Vagina (tissue), 2 donors: ENCODE results near the gene FAM53B. TPM values are rescaled to one million over a fixed set of nuclear protein-coding genes. Genes with fewer than 3 reads are reported as not detected.

Experiments
- DNase-seq, 2 donors: peaks; one replicate each; pipeline ENCODE4 v3.0.0-alpha.2; 2017; ENCODE audit errors: extremely low spot score in 2 of 2
- H3K27ac ChIP-seq: fragments of 200-600 bp; sonication (generic); one replicate; pipeline ENCODE4 v1.5.1; 2019
- H3K27me3 ChIP-seq: fragments of 200-600 bp; sonication (generic); one replicate; pipeline ENCODE4 v1.5.1; 2019
- H3K36me3 ChIP-seq, 2 donors: fragments of 200-600 bp; sonication (generic); one replicate each; pipeline ENCODE4 v1.5.1; 2017 to 2019
- H3K4me1 ChIP-seq: fragments of 200-600 bp; sonication (generic); one replicate; pipeline ENCODE4 v1.5.1; 2019
- H3K4me3 ChIP-seq, 2 donors: fragments of 200-600 bp; sonication (generic); 1 replicate in 1 of 2; 2 replicates in 1 of 2; pipeline ENCODE4 v1.5.1; 2016 to 2019
- H3K9me3 ChIP-seq: fragments of 200-600 bp; sonication (generic); one replicate; pipeline ENCODE4 v1.5.1; 2019
- CTCF ChIP-seq, 3 experiments: fragments of 450-650 bp in 2 of 3; fragments of 200-600 bp in 1 of 3; sonication (generic) in 1 of 3; IDR thresholded peaks; one replicate each; pipeline ENCODE4 v1.5.1; 2017 to 2019; ENCODE audit warnings: antibody characterized with exemption in 3 of 3, mild to moderate bottlenecking in 2 of 3, moderate library complexity in 2 of 3
- POLR2A ChIP-seq, 2 donors: fragments of 450-650 bp; IDR thresholded peaks; one replicate each; pipeline ENCODE4 v1.6.1; 2017; ENCODE audit warnings: antibody characterized with exemption in 2 of 2, mild to moderate bottlenecking in 2 of 2, moderate library complexity in 2 of 2
- POLR2AphosphoS5 ChIP-seq, 2 donors: sonication (generic); formaldehyde crosslinking; IDR thresholded peaks; one replicate each; pipeline ENCODE4 v1.9.0; 2017; ENCODE audit warnings: antibody characterized with exemption in 2 of 2, mild to moderate bottlenecking in 2 of 2, low read depth in 1 of 2; ENCODE audit not compliant: insufficient read depth in 1 of 2
- intact Hi-C: fragments of 100-400 bp; cut with DNase I; formaldehyde crosslinking; loops from one replicate; pipeline ENCODE4 v1.15.1; 2023
- total RNA-seq: library from RNA; depleted of rRNA; stranded (reverse); fragments of >200 nt; gene quantifications from one replicate; pipeline ENCODE4 v1.2.3, GENCODE V29; 2016

The FAM53B gene
- total RNA-seq, 1 donor from 2014 or later, result 35.1 TPM

- no peak for DNase-seq
- H3K4me1 ChIP-seq, result peaks cover 87% of the 10 kb centered on the region
- intact Hi-C loops, result no loop called here
- H3K4me3 ChIP-seq, result no peak overlapping the region
- H3K9me3 ChIP-seq, result no peaks in the 10 kb centered on the region
- no peak overlapping the region for H3K27ac ChIP-seq
- H3K27me3 ChIP-seq, result no peaks in the 10 kb centered on the region
- H3K36me3 ChIP-seq, result no peaks in the 10 kb centered on the region
- no peak for TF ChIP-seq POLR2AphosphoS5 (IDR thresholded peaks at IDR 0.05; ENCODE audit: insufficient read depth in 1 of 2, low read depth in 1 of 2)
- TF ChIP-seq CTCF (IDR thresholded peaks at IDR 0.05), result no peak
- no peak for TF ChIP-seq POLR2A (IDR thresholded peaks at IDR 0.05)
Observed at GRCh38 chr10:124644236-124644635, 99.9 kb downstream of the FAM53B start.

- no peak for DNase-seq
- no peaks in the 10 kb centered on the region for H3K36me3 ChIP-seq
- intact Hi-C loops, result no loop called here
- H3K4me1 ChIP-seq, result peaks cover 85% of the 10 kb centered on the region
- H3K27me3 ChIP-seq, result no peaks in the 10 kb centered on the region
- no peaks in the 10 kb centered on the region for H3K9me3 ChIP-seq
- H3K27ac ChIP-seq, result no peak overlapping the region
- no peak for TF ChIP-seq CTCF (IDR thresholded peaks at IDR 0.05)
- TF ChIP-seq POLR2A (IDR thresholded peaks at IDR 0.05), result no peak
- TF ChIP-seq POLR2AphosphoS5 (IDR thresholded peaks at IDR 0.05; ENCODE audit: insufficient read depth in 1 of 2, low read depth in 1 of 2), result no peak
- H3K4me3 ChIP-seq, result no peak overlapping the region
Observed at GRCh38 chr10:124643330-124644009, 100.7 kb downstream of the FAM53B start.

GRCh38 chr10:124642088-124642710 lies 102.0 kb downstream of the FAM53B start:
- H3K9me3 ChIP-seq, result no peaks in the 10 kb centered on the region
- no peak overlapping the region for H3K4me3 ChIP-seq
- H3K4me1 ChIP-seq, result peaks cover 75% of the 10 kb centered on the region
- TF ChIP-seq POLR2AphosphoS5 (IDR thresholded peaks at IDR 0.05; ENCODE audit: insufficient read depth in 1 of 2, low read depth in 1 of 2) (peak in 1 of 2 donors; percentile 13), CTCF (IDR thresholded peaks at IDR 0.05) (no peak)
- peak overlapping the region; percentile 7 for H3K27ac ChIP-seq
- H3K36me3 ChIP-seq, result no peaks in the 10 kb centered on the region
- H3K27me3 ChIP-seq, result no peaks in the 10 kb centered on the region
- DNase-seq, result no peak
- intact Hi-C loops, result no loop called here

- no peak for TF ChIP-seq POLR2AphosphoS5 (IDR thresholded peaks at IDR 0.05; ENCODE audit: insufficient read depth in 1 of 2, low read depth in 1 of 2)
- no peak for TF ChIP-seq CTCF (IDR thresholded peaks at IDR 0.05)
- no peak for TF ChIP-seq POLR2A (IDR thresholded peaks at IDR 0.05)
- no peak for DNase-seq
- Histone ChIP-seq H3K27me3 (no peaks in the 10 kb centered on the region), H3K36me3 (no peaks in the 10 kb centered on the region), H3K4me3 (no peak overlapping the region), H3K9me3 (no peaks in the 10 kb centered on the region), H3K27ac (peak overlapping the region; percentile 7), H3K4me1 (peaks cover 67% of the 10 kb centered on the region)
- intact Hi-C loops, result no loop called here
Observed at GRCh38 chr10:124641282-124642087, 102.7 kb downstream of the FAM53B start.
